ENCODE results near the gene PCOLCE2.

DNA sequence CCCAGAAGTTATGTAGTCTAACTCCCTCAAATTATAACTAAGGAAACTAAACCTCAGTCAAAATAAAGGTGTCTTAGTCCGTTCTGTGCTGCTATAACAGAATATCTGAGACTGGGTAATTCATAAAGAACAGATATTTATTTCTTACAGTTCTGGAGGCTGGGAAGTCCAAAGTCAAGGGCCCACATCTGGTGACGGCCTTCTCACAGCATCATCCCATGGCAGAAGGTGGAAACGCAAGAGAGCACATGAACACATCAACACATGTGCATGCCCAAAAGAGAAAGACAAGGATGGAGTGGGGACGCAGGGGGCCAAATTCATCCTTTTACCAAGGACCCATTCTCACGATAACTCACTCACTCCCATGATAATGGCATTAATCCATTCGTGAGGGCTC, 73.1 kb downstream of the PCOLCE2 start:
- TF ChIP-seq, protein P1, sequence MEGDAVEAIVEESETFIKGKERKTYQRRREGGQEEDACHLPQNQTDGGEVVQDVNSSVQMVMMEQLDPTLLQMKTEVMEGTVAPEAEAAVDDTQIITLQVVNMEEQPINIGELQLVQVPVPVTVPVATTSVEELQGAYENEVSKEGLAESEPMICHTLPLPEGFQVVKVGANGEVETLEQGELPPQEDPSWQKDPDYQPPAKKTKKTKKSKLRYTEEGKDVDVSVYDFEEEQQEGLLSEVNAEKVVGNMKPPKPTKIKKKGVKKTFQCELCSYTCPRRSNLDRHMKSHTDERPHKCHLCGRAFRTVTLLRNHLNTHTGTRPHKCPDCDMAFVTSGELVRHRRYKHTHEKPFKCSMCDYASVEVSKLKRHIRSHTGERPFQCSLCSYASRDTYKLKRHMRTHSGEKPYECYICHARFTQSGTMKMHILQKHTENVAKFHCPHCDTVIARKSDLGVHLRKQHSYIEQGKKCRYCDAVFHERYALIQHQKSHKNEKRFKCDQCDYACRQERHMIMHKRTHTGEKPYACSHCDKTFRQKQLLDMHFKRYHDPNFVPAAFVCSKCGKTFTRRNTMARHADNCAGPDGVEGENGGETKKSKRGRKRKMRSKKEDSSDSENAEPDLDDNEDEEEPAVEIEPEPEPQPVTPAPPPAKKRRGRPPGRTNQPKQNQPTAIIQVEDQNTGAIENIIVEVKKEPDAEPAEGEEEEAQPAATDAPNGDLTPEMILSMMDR (IDR thresholded peaks at IDR 0.05), result no peak
- TF ChIP-seq POLR2A (IDR thresholded peaks at IDR 0.05), result no peak

Measured in adrenal gland (tissue), 5 donors.